ENCODE results near the gene PCDHGA10.

GRCh38 chr5:141437221-141437620, 24.4 kb downstream of the PCDHGA10 start:
- TF ChIP-seq CTCF (IDR thresholded peaks at IDR 0.05) (no peak), POLR2AphosphoS5 (IDR thresholded peaks at IDR 0.05) (no peak), POLR2A (IDR thresholded peaks at IDR 0.05) (no peak), EP300 (IDR thresholded peaks at IDR 0.05) (no peak)
